H9 (cell line): ENCODE measurements around the gene LRP1B. TPM values are rescaled to one million over a fixed set of nuclear protein-coding genes. Genes with fewer than 3 reads are reported as not detected.

Source experiments
- DNase-seq: peaks from one replicate; pipeline ENCODE4 v3.0.0-alpha.2; 2017
- H2AFZ ChIP-seq: one replicate; pipeline ENCODE4 v1.6.1; 2013; ENCODE audit warnings: mild to moderate bottlenecking, low read length, control low read depth, moderate library complexity
- H2AK5ac ChIP-seq: 2 replicates; pipeline ENCODE4 v1.6.1; 2013; ENCODE audit warnings: low read length, control low read depth, mixed read lengths; ENCODE audit not compliant: insufficient read length
- H2BK120ac ChIP-seq: one replicate; pipeline ENCODE4 v1.6.1; 2013; ENCODE audit warnings: low read depth, mild to moderate bottlenecking, low read length, control low read depth, inconsistent platforms; ENCODE audit not compliant: poor library complexity, severe bottlenecking
- H2BK12ac ChIP-seq: 2 replicates; pipeline ENCODE4 v1.6.1; 2013; ENCODE audit warnings: low read length, control low read depth, mixed read lengths, low read depth; ENCODE audit not compliant: insufficient read length
- H2BK15ac ChIP-seq: 2 replicates; pipeline ENCODE4 v1.6.1; 2013; ENCODE audit warnings: low read depth, low read length, control low read depth
- H2BK20ac ChIP-seq: one replicate; pipeline ENCODE4 v1.6.1; 2013; ENCODE audit warnings: low read depth, mild to moderate bottlenecking, low read length, control low read depth, inconsistent platforms; ENCODE audit not compliant: poor library complexity, severe bottlenecking
- H2BK5ac ChIP-seq: 2 replicates; pipeline ENCODE4 v1.6.1; 2013; ENCODE audit warnings: low read length, control low read depth, mixed read lengths; ENCODE audit not compliant: insufficient read length
- H3K14ac ChIP-seq: 2 replicates; pipeline ENCODE4 v1.6.1; 2013; ENCODE audit warnings: low read length, control low read depth; ENCODE audit not compliant: insufficient read depth
- H3K18ac ChIP-seq: 2 replicates; pipeline ENCODE4 v1.6.1; 2013; ENCODE audit warnings: low read depth, mild to moderate bottlenecking, mixed read lengths, low read length, control low read depth; ENCODE audit not compliant: insufficient read length
- H3K23ac ChIP-seq: 2 replicates; pipeline ENCODE4 v1.6.1; 2013; ENCODE audit warnings: low read length, control low read depth, mixed read lengths, low read depth; ENCODE audit not compliant: insufficient read length
- H3K23me2 ChIP-seq: 2 replicates; pipeline ENCODE4 v1.6.1; 2013; ENCODE audit warnings: low read depth, mild to moderate bottlenecking, mixed read lengths, low read length, control low read depth; ENCODE audit not compliant: insufficient read length, poor library complexity, severe bottlenecking
- H3K27ac ChIP-seq: 2 replicates; pipeline ENCODE4 v1.5.1; 2013; ENCODE audit warnings: low read length, control low read depth, mixed read lengths, low read depth; ENCODE audit not compliant: insufficient read length
- H3K27me3 ChIP-seq: 2 replicates; pipeline ENCODE4 v1.6.1; 2013; ENCODE audit warnings: low read length, control low read depth, inconsistent platforms; ENCODE audit not compliant: insufficient read depth
- H3K4ac ChIP-seq: 2 replicates; pipeline ENCODE4 v1.6.1; 2013; ENCODE audit warnings: low read depth, mild to moderate bottlenecking, control low read depth, inconsistent platforms, low read length, moderate library complexity
- H3K4me1 ChIP-seq: 2 replicates; pipeline ENCODE4 v1.6.1; 2013; ENCODE audit warnings: low read length, control low read depth, inconsistent platforms; ENCODE audit not compliant: insufficient read depth
- H3K4me2 ChIP-seq: 2 replicates; pipeline ENCODE4 v1.6.1; 2013; ENCODE audit warnings: low read length, control low read depth, mixed read lengths; ENCODE audit not compliant: insufficient read length, insufficient read depth
- H3K56ac ChIP-seq: 2 replicates; pipeline ENCODE4 v1.6.1; 2013; ENCODE audit warnings: low read depth, mild to moderate bottlenecking, mixed read lengths, low read length, control low read depth; ENCODE audit not compliant: insufficient read length
- H3K79me1 ChIP-seq: 2 replicates; pipeline ENCODE4 v1.6.1; 2013; ENCODE audit warnings: low read depth, mild to moderate bottlenecking, moderate library complexity, low read length, control low read depth, inconsistent platforms; ENCODE audit not compliant: insufficient read depth, poor library complexity, severe bottlenecking
- H3K79me2 ChIP-seq: 2 replicates; pipeline ENCODE4 v1.6.1; 2013; ENCODE audit warnings: low read length, control low read depth, inconsistent platforms; ENCODE audit not compliant: insufficient read depth
- H3K9ac ChIP-seq: 2 replicates; pipeline ENCODE4 v1.6.1; 2013; ENCODE audit warnings: low read length, control low read depth, mixed read lengths; ENCODE audit not compliant: insufficient read length; ENCODE audit errors: extremely low read depth
- H3K9me3 ChIP-seq: one replicate; pipeline ENCODE4 v1.6.1; 2013; ENCODE audit warnings: low read depth, low read length, inconsistent platforms; ENCODE audit not compliant: control insufficient read depth
- H3T11ph ChIP-seq: one replicate; pipeline ENCODE4 v1.6.1; 2013; ENCODE audit warnings: mild to moderate bottlenecking, low read length, control low read depth, inconsistent platforms
- H4K20me1 ChIP-seq: one replicate; pipeline ENCODE4 v1.6.1; 2013; ENCODE audit not compliant: control insufficient read depth, insufficient read length, insufficient read depth
- H4K5ac ChIP-seq: 2 replicates; pipeline ENCODE4 v1.6.1; 2013; ENCODE audit warnings: low read depth, mild to moderate bottlenecking, mixed read lengths, low read length, control low read depth; ENCODE audit not compliant: insufficient read length
- H4K8ac ChIP-seq: replicated peaks from 2 replicates; pipeline ENCODE4 v1.6.1; 2013; ENCODE audit warnings: low read length, control low read depth, mixed read lengths, low read depth; ENCODE audit not compliant: insufficient read length
- H4K91ac ChIP-seq: 2 replicates; pipeline ENCODE4 v1.6.1; 2013; ENCODE audit warnings: low read depth, mild to moderate bottlenecking, moderate library complexity, mixed read lengths, low read length, control low read depth; ENCODE audit not compliant: insufficient read length
- H3K27ac Mint-ChIP-seq, 3 experiments: 2 replicates in 2 of 3; 3 replicates in 1 of 3; pipeline ENCODE4 v1.8.0; 2020 to 2021; ENCODE audit warnings: mixed read lengths in 3 of 3, mild to moderate bottlenecking in 1 of 3, moderate library complexity in 1 of 3
- H3K27me3 Mint-ChIP-seq: 2 replicates; pipeline ENCODE4 v1.8.0; 2021; ENCODE audit warnings: low read depth, mild to moderate bottlenecking, moderate library complexity, mixed read lengths
- H3K36me3 Mint-ChIP-seq, 3 experiments: 2 replicates in 2 of 3; 3 replicates in 1 of 3; pipeline ENCODE4 v1.8.0; 2020 to 2021; ENCODE audit warnings: low read depth in 3 of 3, mixed read lengths in 3 of 3; ENCODE audit not compliant: insufficient read depth in 1 of 3
- H3K4me1 Mint-ChIP-seq, 2 experiments: 2 replicates each; pipeline ENCODE4 v1.8.0; 2020; ENCODE audit warnings: mixed read lengths in 2 of 2
- H3K4me3 Mint-ChIP-seq, 2 experiments: 2 replicates in 1 of 2; 3 replicates in 1 of 2; pipeline ENCODE4 v1.8.0; 2020 to 2021; ENCODE audit warnings: mild to moderate bottlenecking in 2 of 2, mixed read lengths in 2 of 2, moderate library complexity in 1 of 2
- H3K9me3 Mint-ChIP-seq, 2 experiments: 2 replicates in 1 of 2; 3 replicates in 1 of 2; pipeline ENCODE4 v1.8.0; 2020; ENCODE audit warnings: mild to moderate bottlenecking in 2 of 2, mixed read lengths in 2 of 2, moderate library complexity in 1 of 2
- CTCF ChIP-seq: fragments of 200-600 bp; sonication (generic); conservative IDR thresholded peaks from 3 replicates; pipeline ENCODE4 v1.8.0; 2021; ENCODE audit warnings: antibody characterized with exemption, mild to moderate bottlenecking
- WGBS: extraction: QIAGEN DNeasy Blood & Tissue Kit; methylation state at CpG from one replicate; pipeline ENCODE4 v1.1.7; 2013; ENCODE audit warnings: missing lambda C conversion rate, low lambda C conversion rate, mixed read lengths; ENCODE audit not compliant: insufficient read length; ENCODE audit errors: extremely low coverage; 5-methylcytosine and 5-hydroxymethylcytosine counted together
- total RNA-seq: library from RNA; stranded (reverse); gene quantifications from 2 replicates; pipeline ENCODE4 v1.2.1, GENCODE V29; 2021

Gene LRP1B
- total RNA-seq, 1 experiment from 2014 or later = not detected

GRCh38 chr2:141492816-141493215 is 638.0 kb downstream of the LRP1B start:
- H3K9me3 ChIP-seq = no peaks in the 10 kb centered on the region
- H3K27ac ChIP-seq = no peak overlapping the region
- no peak overlapping the region for H3K9ac ChIP-seq
- no peak overlapping the region for H4K8ac ChIP-seq
- H2AFZ ChIP-seq = no peak overlapping the region
- H2BK5ac ChIP-seq = no peak overlapping the region
- no peaks in the 10 kb centered on the region for H3K27me3 Mint-ChIP-seq
- no peak for TF ChIP-seq CTCF
- no peak overlapping the region for H3K4me2 ChIP-seq
- no peaks in the 10 kb centered on the region for H3K79me1 ChIP-seq
- no peak overlapping the region for H4K5ac ChIP-seq
- no peaks in the 10 kb centered on the region for H3K36me3 Mint-ChIP-seq
- H3K56ac ChIP-seq = no peak overlapping the region
- no peak overlapping the region for H3K4ac ChIP-seq
- WGBS = no CpG with 5 or more reads among the region's 3 CpGs
- no peaks in the 10 kb centered on the region for H3K79me2 ChIP-seq
- H3K14ac ChIP-seq = no peak overlapping the region
- H4K20me1 ChIP-seq = no peaks in the 10 kb centered on the region
- no peak overlapping the region for H3K27ac Mint-ChIP-seq
- H3K23me2 ChIP-seq = no peaks in the 10 kb centered on the region
- H3K18ac ChIP-seq = no peak overlapping the region
- no peaks in the 10 kb centered on the region for H3K27me3 ChIP-seq
- no peak overlapping the region for H2BK12ac ChIP-seq
- H3K4me3 Mint-ChIP-seq = no peak overlapping the region
- no peak overlapping the region for H2BK20ac ChIP-seq
- no peak overlapping the region for H3T11ph ChIP-seq
- no peak overlapping the region for H2BK15ac ChIP-seq
- no peak overlapping the region for H2BK120ac ChIP-seq
- H4K91ac ChIP-seq = no peak overlapping the region
- no peaks in the 10 kb centered on the region for H3K9me3 Mint-ChIP-seq
- H3K4me1 Mint-ChIP-seq = no peaks in the 10 kb centered on the region
- DNase-seq = no peak
- no peak overlapping the region for H2AK5ac ChIP-seq
- H3K23ac ChIP-seq = no peak overlapping the region
- no peaks in the 10 kb centered on the region for H3K4me1 ChIP-seq
